SK-N-SH (cell line): Measurements from ENCODE around the gene LLGL2. TPM values are rescaled to one million over a fixed set of nuclear protein-coding genes. Genes with fewer than 3 reads are reported as not detected.

Source experiments
- CTCF ChIA-PET: fragments of 300-600, 350-600 bp; formaldehyde crosslinking; extraction: SDS; loops from one replicate; lab custom pipeline; 2021; lab: Yijun Ruan, JAX
- POLR2A ChIA-PET: fragments of 350-600 bp; sonication (Branson Sonifier 250); formaldehyde crosslinking; extraction: SDS; loops from one replicate; lab custom pipeline; 2020; ENCODE audit warnings: antibody characterized with exemption, inconsistent platforms; lab: Yijun Ruan, JAX
- DNase-seq: peaks from one replicate; pipeline ENCODE4 v3.0.0; 2012
- H2AFZ ChIP-seq: fragments of 200-600 bp; sonication (generic); 2 replicates; pipeline ENCODE4 v1.8.1; 2016; ENCODE audit warnings: antibody characterized with exemption, mild to moderate bottlenecking, low read depth
- H3F3A ChIP-seq: fragments of 200-600 bp; sonication (generic); replicated peaks from 2 replicates; pipeline ENCODE3; 2016; ENCODE audit warnings: antibody characterized with exemption, mild to moderate bottlenecking; ENCODE audit not compliant: insufficient read depth
- H3K27ac ChIP-seq, 2 experiments: fragments of 200-500 bp in 1 of 2; fragments of 200-600 bp in 1 of 2; sonication (Bioruptor generic) in 1 of 2; sonication (generic), shearing (Covaris generic) in 1 of 2; 2 replicates each; pipeline versions ENCODE4 v1.5.1 to v1.6.1; 2014 to 2016; ENCODE audit warnings: low read depth in 2 of 2, inconsistent platforms in 1 of 2, low read length in 1 of 2, mild to moderate bottlenecking in 1 of 2, mixed read lengths in 1 of 2
- H3K27me3 ChIP-seq: fragments of 200-600 bp; sonication (generic), shearing (Covaris generic); 2 replicates; pipeline ENCODE4 v1.6.1; 2016; ENCODE audit warnings: mixed run types; ENCODE audit not compliant: insufficient read depth
- H3K36me3 ChIP-seq, 2 experiments: fragments of 200-500 bp in 1 of 2; fragments of 200-600 bp in 1 of 2; sonication (Bioruptor generic) in 1 of 2; sonication (generic) in 1 of 2; replicated peaks in 1 of 2; 2 replicates each; pipeline versions ENCODE3 to v1.5.1; 2014 to 2016; ENCODE audit warnings: low read length in 1 of 2, mild to moderate bottlenecking in 1 of 2; ENCODE audit not compliant: insufficient read depth in 2 of 2, control insufficient read depth in 1 of 2
- H3K4me1 ChIP-seq, 2 experiments: fragments of 200-500 bp in 1 of 2; fragments of 200-600 bp in 1 of 2; sonication (Bioruptor generic) in 1 of 2; sonication (generic), shearing (Covaris generic) in 1 of 2; 2 replicates each; pipeline versions ENCODE4 v1.5.1 to v1.6.1; 2014 to 2016; ENCODE audit warnings: low read depth in 1 of 2, low read length in 1 of 2, mixed run types in 1 of 2; ENCODE audit not compliant: insufficient read depth in 2 of 2, control insufficient read depth in 1 of 2
- H3K4me2 ChIP-seq: fragments of 200-600 bp; sonication (generic), shearing (Covaris generic); 2 replicates; pipeline ENCODE4 v1.6.1; 2017; ENCODE audit warnings: mixed run types
- H3K4me3 ChIP-seq, 2 experiments: fragments of 200-500 bp in 1 of 2; fragments of 200-600 bp in 1 of 2; sonication (Bioruptor generic) in 1 of 2; sonication (generic), shearing (Covaris generic) in 1 of 2; 2 replicates each; pipeline versions ENCODE4 v1.5.1 to v1.8.1; 2014 to 2016; ENCODE audit warnings: low read depth in 2 of 2, inconsistent platforms in 1 of 2, low read length in 1 of 2, mild to moderate bottlenecking in 1 of 2, mixed read lengths in 1 of 2, moderate library complexity in 1 of 2
- H3K79me2 ChIP-seq: fragments of 200-600 bp; sonication (generic); 2 replicates; pipeline ENCODE4 v1.8.1; 2017; ENCODE audit warnings: mild to moderate bottlenecking; ENCODE audit not compliant: insufficient read depth
- H3K9ac ChIP-seq: fragments of 200-600 bp; sonication (generic); 2 replicates; pipeline ENCODE4 v1.6.1; 2017; ENCODE audit warnings: mixed run types
- H3K9me2 ChIP-seq: fragments of 200-600 bp; sonication (generic); 2 replicates; pipeline ENCODE4 v1.6.1; 2017; ENCODE audit warnings: mixed run types
- H3K9me3 ChIP-seq: fragments of 200-600 bp; sonication (generic); 2 replicates; pipeline ENCODE4 v1.6.1; 2017; ENCODE audit warnings: mixed run types, mild to moderate bottlenecking, moderate library complexity
- H4K20me1 ChIP-seq: fragments of 200-600 bp; sonication (generic); 2 replicates; pipeline ENCODE4 v1.6.1; 2017; ENCODE audit warnings: mild to moderate bottlenecking, mixed run types; ENCODE audit not compliant: insufficient read depth
- CHD2 ChIP-seq: fragments of 150-350 bp; IDR thresholded peaks from 2 replicates; pipeline ENCODE4 v1.6.1; 2018; ENCODE audit warnings: low read length; ENCODE audit not compliant: partially characterized antibody
- CTCF ChIP-seq: fragments of 200-600 bp; sonication (generic); IDR thresholded peaks from 2 replicates; pipeline ENCODE4 v1.6.1; 2017; ENCODE audit warnings: antibody characterized with exemption, mild to moderate bottlenecking, moderate library complexity
- EP300 ChIP-seq, 2 experiments: IDR thresholded peaks; 2 replicates each; pipeline versions ENCODE4 v1.4.0 to v1.6.1; 2012; ENCODE audit warnings: borderline replicate concordance in 1 of 2, low read depth in 1 of 2, low read length in 1 of 2
- EZH2phosphoT487 ChIP-seq: fragments of 200-600 bp; sonication (generic); IDR thresholded peaks from 2 replicates; pipeline ENCODE4 v1.6.1; 2017; ENCODE audit warnings: low read depth, mixed run types, mild to moderate bottlenecking, antibody characterized with exemption, moderate library complexity, borderline replicate concordance
- FOXM1 ChIP-seq: IDR thresholded peaks from 2 replicates; pipeline ENCODE4 v1.4.0; 2012; ENCODE audit warnings: low read depth, mild to moderate bottlenecking
- MAX ChIP-seq: IDR thresholded peaks from 2 replicates; pipeline ENCODE4 v1.4.0; 2012; ENCODE audit warnings: low read depth
- MXI1 ChIP-seq: IDR thresholded peaks from 2 replicates; pipeline ENCODE4 v1.6.1; 2012; ENCODE audit warnings: mild to moderate bottlenecking, low read depth, low read length, improper control_type of control experiment
- NFIC ChIP-seq: IDR thresholded peaks from 2 replicates; pipeline ENCODE4 v1.4.0; 2012; ENCODE audit warnings: borderline replicate concordance
- PBX3 ChIP-seq: IDR thresholded peaks from 2 replicates; pipeline ENCODE4; 2012
- POLR2AphosphoS5 ChIP-seq: IDR thresholded peaks from 2 replicates; pipeline ENCODE4 v1.6.1; 2012; ENCODE audit warnings: low read depth, low read length
- RCOR1 ChIP-seq: fragments of 150-350 bp; IDR thresholded peaks from 2 replicates; pipeline ENCODE4 v1.6.1; 2017; ENCODE audit warnings: antibody characterized with exemption, low read length
- RFX5 ChIP-seq: IDR thresholded peaks from 2 replicates; pipeline ENCODE4 v1.6.1; 2012; ENCODE audit warnings: mild to moderate bottlenecking, improper control_type of control experiment, low read length
- RXRA ChIP-seq: IDR thresholded peaks from 2 replicates; pipeline ENCODE4 v1.4.0; 2012; ENCODE audit warnings: low read depth, mild to moderate bottlenecking, borderline replicate concordance
- TAF1 ChIP-seq: IDR thresholded peaks from 2 replicates; pipeline ENCODE4 v1.6.1; 2012; ENCODE audit warnings: low read depth, mild to moderate bottlenecking, low read length, moderate library complexity, borderline replicate concordance
- TEAD4 ChIP-seq: IDR thresholded peaks from 2 replicates; pipeline ENCODE4 v1.4.0; 2012; ENCODE audit warnings: mild to moderate bottlenecking, borderline replicate concordance; ENCODE audit not compliant: insufficient read depth
- USF1 ChIP-seq: IDR thresholded peaks from 2 replicates; pipeline ENCODE4 v1.4.0; 2012; ENCODE audit warnings: low read depth, borderline replicate concordance
- USF2 ChIP-seq: fragments of 150-350 bp; IDR thresholded peaks from 2 replicates; pipeline ENCODE4 v1.6.1; 2017; ENCODE audit warnings: antibody characterized with exemption, low read length, low read depth, borderline replicate concordance
- YY1 ChIP-seq: IDR thresholded peaks from 2 replicates; pipeline ENCODE4 v1.4.0; 2012; ENCODE audit warnings: low read depth, mild to moderate bottlenecking
- WGBS: methylation state at CpG from one replicate; pipeline ENCODE4 v1.1.6; 2017; ENCODE audit warnings: low lambda C conversion rate; 5-methylcytosine and 5-hydroxymethylcytosine counted together
- polyA plus RNA-seq, 3 experiments: library from polyadenylated mRNA; depleted of rRNA; stranded (reverse); fragments of >200 nt; gene quantifications; 2 replicates each; pipeline ENCODE4 v1.2.3, GENCODE V29; 2012

The LLGL2 gene
- polyA plus RNA-seq, 1 of the 3 experiments (the other 2 are of a cell fraction), result 6.7 TPM

- peak; percentile 44; the same call in 1 of the 2 replicates for TF ChIP-seq POLR2AphosphoS5
- TF ChIP-seq CHD2, result no peak
- CTCF ChIA-PET, result interaction anchor here (0.7 to 1.8 kb wide), 10 partner anchors 10 to 235 kb away, joined by 3 to 9 read pairs (median 4); partner anchors contain the start of genes RECQL5, SAP30BP and SMIM5
- peak overlapping the region; percentile 78 for H3K9ac ChIP-seq
- H3K27ac ChIP-seq, result peak overlapping the region; percentile 14 to 68; a peak in 2 of 4 replicates
- DNase-seq, result no peak
- H3K36me3 ChIP-seq, result peaks cover 10% of the 10 kb centered on the region in 2 experiments
- peaks cover 0 to 33% of the 10 kb centered on the region in 2 experiments; a peak in 1 of 4 replicates for H3K4me1 ChIP-seq
- H3K4me3 ChIP-seq, result peak overlapping the region; percentile 81 to 98
- POLR2A ChIA-PET, result interaction anchor here (0.7 kb wide), 1 partner anchor 16 kb away, joined by 3 read pairs; no protein-coding TSS in a partner anchor
- no peaks in the 10 kb centered on the region for H3K9me3 ChIP-seq
- no peaks in the 10 kb centered on the region for H3F3A ChIP-seq
- no peaks in the 10 kb centered on the region for H3K27me3 ChIP-seq
- H3K4me2 ChIP-seq, result peak overlapping the region; percentile 100
- peaks cover 24% of the 10 kb centered on the region; the same call in 1 of the 2 replicates for H3K79me2 ChIP-seq
- H2AFZ ChIP-seq, result 0 out of 2 replicates have a peak overlapping the region, but pooled peaks have one; percentile 52
- H3K9me2 ChIP-seq, result no peaks in the 10 kb centered on the region
- H4K20me1 ChIP-seq, result peaks cover 30% of the 10 kb centered on the region
- under 1% methylated on average over 33 of the region's 50 CpGs for WGBS
Measured at GRCh38 chr17:75514919-75515495, 10.5 kb upstream of the LLGL2 start.

GRCh38 chr17:75515496-75516254 is 9.8 kb upstream of the LLGL2 start, which contains the start of gene CASKIN2:
CASKIN2 (minus strand) TSS chr17:75515537; CDS start chr17:75513804, 1,733 bp downstream.
- peaks cover 10% of the 10 kb centered on the region in 2 experiments for H3K36me3 ChIP-seq
- TF ChIP-seq FOXM1, result no peak
- TF ChIP-seq YY1, result no peak
- TF ChIP-seq EP300 (IDR thresholded peaks at IDR 0.05; ENCODE audit: borderline replicate concordance in 1 of 2, low read depth in 1 of 2, low read length in 1 of 2), result no peak; a peak in 1 of 4 replicates
- no peak for TF ChIP-seq TAF1
- TF ChIP-seq NFIC, result no peak
- no peak for TF ChIP-seq RXRA
- no peak for TF ChIP-seq POLR2AphosphoS5
- peak; percentile 100 for TF ChIP-seq CTCF
- TF ChIP-seq RCOR1, result no peak; the same call in 1 of the 2 replicates
- peak; percentile 48 for TF ChIP-seq MAX
- no peak for TF ChIP-seq TEAD4
- peak; percentile 99 for TF ChIP-seq PBX3
- peak; percentile 30; the same call in 1 of the 2 replicates for TF ChIP-seq MXI1
- peak; percentile 36 for TF ChIP-seq CHD2
- no peak for TF ChIP-seq EZH2phosphoT487
- TF ChIP-seq RFX5, result no peak
- no peak; the same call in 1 of the 2 replicates for TF ChIP-seq USF2
- no peak; the same call in 1 of the 2 replicates for TF ChIP-seq USF1

More at GRCh38 chr17:75515496-75516254, 9.8 kb upstream of the LLGL2 start, which contains the start of gene CASKIN2:
- ChIA-PET POLR2A (interaction anchor here (0.7 to 1.6 kb wide), 7 partner anchors 10 to 258 kb away, joined by 3 to 24 read pairs (median 4); partner anchors contain the start of genes GGA3, GRB2, LLGL2 and MRPS7), CTCF (interaction anchor here (0.6 to 4.2 kb wide), 54 partner anchors 8 to 557 kb away, joined by 3 to 37 read pairs (median 4); partner anchors contain the start of genes GGA3, GRB2, LLGL2 and MIF4GD)
- H3K4me1 ChIP-seq, result peaks cover 0 to 33% of the 10 kb centered on the region in 2 experiments; a peak in 1 of 4 replicates
- peak within 1 kb of the TSS; percentile 100 for H3K4me2 ChIP-seq
- peak within 1 kb of the TSS; percentile 81 to 98 for H3K4me3 ChIP-seq
- H4K20me1 ChIP-seq, result peaks cover 30% of the 10 kb centered on the region
- H3K27me3 ChIP-seq, result no peaks in the 10 kb centered on the region
- no peaks in the 10 kb centered on the region for H3F3A ChIP-seq
- peak within 1 kb of the TSS; percentile 98 for H2AFZ ChIP-seq
- DNase-seq, result peak; percentile 100
- H3K9me2 ChIP-seq, result no peaks in the 10 kb centered on the region
- peak within 1 kb of the TSS; percentile 45 to 88; a peak in 3 of 4 replicates for H3K27ac ChIP-seq
- WGBS, result under 1% methylated on average over 46 of the region's 78 CpGs
- H3K9me3 ChIP-seq, result no peaks in the 10 kb centered on the region
- H3K79me2 ChIP-seq, result peaks cover 24% of the 10 kb centered on the region; the same call in 1 of the 2 replicates
- peak within 1 kb of the TSS; percentile 78 for H3K9ac ChIP-seq
